Astrocyte of the spinal cord (primary cell): Measurements from ENCODE around the gene LCOR.

ENCODE experiments used
- DNase-seq: peaks from one replicate; pipeline ENCODE4 v3.0.0; 2011; ENCODE audit warnings: low read depth, low spot score
- H3K4me3 ChIP-seq: 2 replicates; pipeline ENCODE4 v1.5.1; 2011; ENCODE audit warnings: low read depth, mild to moderate bottlenecking, low read length, moderate library complexity
- in situ Hi-C: cut with HindIII; loops from 2 replicates; pipeline ENCODE4 v1.10.0; 2017; ENCODE audit warnings: low sequenced_read_pairs
- TF ChIP-seq, protein P1 (sequence below): IDR thresholded peaks from 2 replicates; pipeline ENCODE4 v1.5.1; 2012; ENCODE audit warnings: low read depth, mild to moderate bottlenecking, low read length, inconsistent platforms

The LCOR gene

DNA sequence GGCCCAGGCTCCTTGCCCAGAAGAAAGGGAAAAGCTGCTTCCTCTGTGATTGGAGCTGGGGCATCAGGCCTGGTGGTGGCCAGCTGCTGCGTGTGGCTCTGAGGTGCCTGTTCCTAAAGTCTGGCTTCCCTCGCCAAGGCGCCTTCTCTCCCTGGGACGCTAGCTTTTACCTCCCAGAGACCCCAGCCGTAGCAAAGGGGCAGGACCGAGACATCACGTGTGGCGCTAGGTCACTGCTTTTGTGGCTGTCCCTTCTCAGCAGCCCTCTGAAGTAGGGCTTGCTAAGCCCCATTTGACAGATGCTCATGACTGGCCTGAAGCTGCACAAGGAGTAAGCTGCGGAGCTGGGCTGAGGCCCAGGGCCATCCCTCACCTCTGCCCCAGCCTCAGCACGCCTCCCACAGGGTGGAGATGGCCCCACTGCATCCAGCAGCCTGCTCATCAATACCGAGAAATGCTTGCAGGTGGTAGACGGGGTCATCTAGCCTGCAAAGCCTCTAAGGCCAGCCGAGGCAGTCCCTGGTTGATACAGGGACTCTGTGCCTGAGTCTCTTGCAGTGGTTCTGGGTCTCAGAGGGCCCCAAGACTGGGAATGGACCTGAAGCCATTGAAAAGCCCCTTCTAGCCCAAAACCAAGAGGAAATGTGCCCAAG lies 171.2 kb downstream of the LCOR start:
- in situ Hi-C loops, result no loop called here

GRCh38 chr10:97003804-97004201 lies 171.7 kb downstream of the LCOR start:
- H3K4me3 ChIP-seq, result no peak overlapping the region
- TF ChIP-seq, protein P1, sequence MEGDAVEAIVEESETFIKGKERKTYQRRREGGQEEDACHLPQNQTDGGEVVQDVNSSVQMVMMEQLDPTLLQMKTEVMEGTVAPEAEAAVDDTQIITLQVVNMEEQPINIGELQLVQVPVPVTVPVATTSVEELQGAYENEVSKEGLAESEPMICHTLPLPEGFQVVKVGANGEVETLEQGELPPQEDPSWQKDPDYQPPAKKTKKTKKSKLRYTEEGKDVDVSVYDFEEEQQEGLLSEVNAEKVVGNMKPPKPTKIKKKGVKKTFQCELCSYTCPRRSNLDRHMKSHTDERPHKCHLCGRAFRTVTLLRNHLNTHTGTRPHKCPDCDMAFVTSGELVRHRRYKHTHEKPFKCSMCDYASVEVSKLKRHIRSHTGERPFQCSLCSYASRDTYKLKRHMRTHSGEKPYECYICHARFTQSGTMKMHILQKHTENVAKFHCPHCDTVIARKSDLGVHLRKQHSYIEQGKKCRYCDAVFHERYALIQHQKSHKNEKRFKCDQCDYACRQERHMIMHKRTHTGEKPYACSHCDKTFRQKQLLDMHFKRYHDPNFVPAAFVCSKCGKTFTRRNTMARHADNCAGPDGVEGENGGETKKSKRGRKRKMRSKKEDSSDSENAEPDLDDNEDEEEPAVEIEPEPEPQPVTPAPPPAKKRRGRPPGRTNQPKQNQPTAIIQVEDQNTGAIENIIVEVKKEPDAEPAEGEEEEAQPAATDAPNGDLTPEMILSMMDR, result no peak
- in situ Hi-C loops, result no loop called here
- no peak for DNase-seq

More for the DNA sequence above, 171.2 kb downstream of the LCOR start:
- no peak for DNase-seq
- TF ChIP-seq, protein P1, result no peak
- H3K4me3 ChIP-seq, result no peak overlapping the region

DNA sequence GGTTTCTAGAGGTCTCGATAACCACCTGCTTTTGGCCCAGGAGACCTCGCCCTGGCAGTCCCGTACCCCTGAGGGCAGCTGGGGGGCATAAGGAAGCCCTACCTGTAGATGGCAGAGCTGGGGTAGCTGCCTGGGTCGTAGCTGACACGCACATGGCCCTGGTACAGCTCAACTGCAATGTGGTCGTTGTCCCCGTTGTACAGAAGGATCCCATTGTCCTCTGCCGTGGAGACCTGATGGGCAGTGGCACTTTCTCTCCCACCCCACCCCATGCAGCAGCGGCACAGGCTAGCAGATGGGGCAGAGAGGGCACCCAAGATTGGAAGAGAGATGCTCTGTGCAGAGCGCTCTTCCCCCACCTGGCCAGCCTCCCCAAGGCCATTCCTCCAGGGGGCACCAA lies 172.5 kb downstream of the LCOR start:
- no peak for DNase-seq
- TF ChIP-seq, protein P1, result no peak
- in situ Hi-C loops, result no loop called here
- H3K4me3 ChIP-seq, result no peak overlapping the region

DNA sequence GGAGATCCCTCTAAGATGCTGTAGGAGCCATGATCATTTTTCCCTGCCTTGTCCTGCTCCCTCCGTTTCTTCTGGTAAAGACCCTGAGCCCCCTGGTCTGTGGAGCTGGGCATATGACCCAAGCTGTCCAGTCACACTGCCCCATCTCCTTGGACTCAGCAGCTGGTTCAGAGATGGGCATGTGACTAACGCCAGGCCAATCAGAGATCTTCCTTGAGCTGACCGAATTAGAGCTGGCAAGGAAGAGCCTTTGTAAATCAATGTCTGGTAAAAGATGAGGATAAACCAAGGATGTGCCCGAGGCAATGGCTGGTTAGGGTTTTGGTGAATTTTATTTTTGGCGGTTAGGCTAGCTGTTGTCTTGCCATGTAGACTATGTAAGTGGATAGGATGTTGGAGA lies 173.3 kb downstream of the LCOR start:
- H3K4me3 ChIP-seq, result no peak overlapping the region
- in situ Hi-C loops, result no loop called here
- TF ChIP-seq, protein P1, result no peak
- DNase-seq, result no peak

GRCh38 chr10:97006364-97006763 lies 174.3 kb downstream of the LCOR start:
- in situ Hi-C loops, result no loop called here
- TF ChIP-seq, protein P1, result no peak
- H3K4me3 ChIP-seq, result no peak overlapping the region
- DNase-seq, result no peak

DNA sequence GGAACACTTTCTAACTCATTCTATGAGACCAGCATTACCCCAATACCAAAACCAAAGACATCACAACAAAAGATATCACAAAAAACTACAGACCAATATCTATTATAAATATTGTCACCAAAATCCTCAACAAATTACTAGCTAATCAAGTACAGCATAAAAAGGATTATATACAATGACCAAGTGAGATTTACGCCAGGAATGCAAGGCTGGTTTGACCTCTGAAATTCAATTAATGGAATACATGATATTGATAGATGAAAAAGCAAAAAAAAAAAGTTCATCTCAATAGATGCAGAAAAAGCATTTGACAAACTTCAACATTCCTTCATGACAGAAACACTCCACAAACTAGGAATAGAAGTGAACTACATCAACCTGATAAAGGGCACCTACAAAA lies 175.3 kb downstream of the LCOR start:
- in situ Hi-C loops, result no loop called here
- no peak overlapping the region for H3K4me3 ChIP-seq
- DNase-seq, result no peak
- TF ChIP-seq, protein P1, result no peak
